Neural crest cell (in vitro differentiated cells): Measurements from ENCODE around the gene GJB4. TPM values are rescaled to one million over a fixed set of nuclear protein-coding genes. Genes with fewer than 3 reads are reported as not detected.
A peak's percentile ranks its signal among the peaks of the same experiment; 100 is the strongest.

Experiments used
- DNase-seq: peaks from one replicate; pipeline ENCODE4 v3.0.0; 2021; ENCODE audit warnings: low read depth, mixed read lengths, low spot score
- H3K27ac Mint-ChIP-seq: one replicate; pipeline ENCODE4 v1.8.0; 2021; ENCODE audit warnings: mild to moderate bottlenecking, mixed read lengths; ENCODE audit not compliant: unreplicated experiment
- H3K27me3 Mint-ChIP-seq: 2 replicates; pipeline ENCODE4 v1.8.0; 2021; ENCODE audit warnings: low read depth, mild to moderate bottlenecking, mixed read lengths
- H3K36me3 Mint-ChIP-seq: 2 replicates; pipeline ENCODE4 v1.8.0; 2021; ENCODE audit warnings: low read depth, mild to moderate bottlenecking, mixed read lengths
- H3K4me1 Mint-ChIP-seq: 2 replicates; pipeline ENCODE4 v1.8.0; 2021; ENCODE audit warnings: mixed read lengths
- H3K4me3 Mint-ChIP-seq: one replicate; pipeline ENCODE4 v1.8.0; 2021; ENCODE audit warnings: mild to moderate bottlenecking, mixed read lengths
- H3K9me3 Mint-ChIP-seq: 2 replicates; pipeline ENCODE4 v1.8.0; 2021; ENCODE audit warnings: mixed read lengths
- CTCF ChIP-seq: fragments of 200-600 bp; sonication (generic); conservative IDR thresholded peaks from 2 replicates; pipeline ENCODE4 v1.5.0; 2021; ENCODE audit warnings: antibody characterized with exemption, mild to moderate bottlenecking
- total RNA-seq: library from RNA; stranded (reverse); gene quantifications from 2 replicates; pipeline ENCODE4 v1.2.1, GENCODE V29; 2021

The GJB4 gene
- total RNA-seq, 1 donor from 2014 or later = not detected

- H3K27me3 Mint-ChIP-seq = peaks cover 85% of the 10 kb centered on the region
- no peak overlapping the region for H3K27ac Mint-ChIP-seq
- H3K9me3 Mint-ChIP-seq = no peaks in the 10 kb centered on the region
- peaks cover 10% of the 10 kb centered on the region for H3K4me1 Mint-ChIP-seq
- H3K4me3 Mint-ChIP-seq = no peak overlapping the region
- no peaks in the 10 kb centered on the region for H3K36me3 Mint-ChIP-seq
- TF ChIP-seq CTCF = no peak
- no peak for DNase-seq
These were observed 22.4 kb downstream of the GJB4 start for GRCh38 chr1:34781844-34782391.

- Mint-ChIP-seq H3K27ac (no peak overlapping the region), H3K36me3 (no peaks in the 10 kb centered on the region), H3K4me3 (no peak overlapping the region), H3K9me3 (no peaks in the 10 kb centered on the region), H3K4me1 (peaks cover 16% of the 10 kb centered on the region), H3K27me3 (peaks cover 64% of the 10 kb centered on the region)
- TF ChIP-seq CTCF = no peak
- DNase-seq = no peak
These were observed 25.2 kb downstream of the GJB4 start for GRCh38 chr1:34784751-34785221.

GRCh38 chr1:34785231-34785874 lies 25.8 kb downstream of the GJB4 start:
- Mint-ChIP-seq H3K9me3 (no peaks in the 10 kb centered on the region), H3K4me3 (no peak overlapping the region), H3K27ac (no peak overlapping the region), H3K4me1 (peaks cover 16% of the 10 kb centered on the region), H3K36me3 (no peaks in the 10 kb centered on the region), H3K27me3 (peaks cover 61% of the 10 kb centered on the region)
- TF ChIP-seq CTCF = no peak
- no peak for DNase-seq

GRCh38 chr1:34785875-34786470 lies 26.4 kb downstream of the GJB4 start:
- H3K27me3 Mint-ChIP-seq = peaks cover 55% of the 10 kb centered on the region
- DNase-seq = no peak
- no peak overlapping the region for H3K27ac Mint-ChIP-seq
- no peak overlapping the region for H3K4me3 Mint-ChIP-seq
- peaks cover 13% of the 10 kb centered on the region for H3K4me1 Mint-ChIP-seq
- TF ChIP-seq CTCF = no peak
- no peaks in the 10 kb centered on the region for H3K36me3 Mint-ChIP-seq
- H3K9me3 Mint-ChIP-seq = no peaks in the 10 kb centered on the region

GRCh38 chr1:34786521-34787325 lies 27.2 kb downstream of the GJB4 start:
- peak; percentile 71 for DNase-seq
- peak; percentile 90 for TF ChIP-seq CTCF
- H3K9me3 Mint-ChIP-seq = no peaks in the 10 kb centered on the region
- peaks cover 56% of the 10 kb centered on the region for H3K27me3 Mint-ChIP-seq
- peak overlapping the region; percentile 41 for H3K4me3 Mint-ChIP-seq
- H3K27ac Mint-ChIP-seq = peak overlapping the region; percentile 47
- H3K4me1 Mint-ChIP-seq = peaks cover 17% of the 10 kb centered on the region
- H3K36me3 Mint-ChIP-seq = no peaks in the 10 kb centered on the region
